GM12865 (cell line): ENCODE measurements around the gene CES3.
"Not testable (repeated sequence)": the region's sequence is repeated elsewhere in the genome, so short reads cannot be mapped to it uniquely, and the experiment has no call there.

Experiments
- DNase-seq: peaks from one replicate; pipeline ENCODE4 v3.0.0; 2010; ENCODE audit warnings: low read depth
- H3K4me3 ChIP-seq: 2 replicates; pipeline ENCODE4 v1.5.1; 2011; ENCODE audit warnings: mild to moderate bottlenecking, low read depth, low read length, control low read depth
- TF ChIP-seq, protein P1 (sequence below): IDR thresholded peaks from 2 replicates; pipeline ENCODE4 v1.5.1; 2011; ENCODE audit warnings: low read length, control low read depth, low read depth, inconsistent platforms; ENCODE audit not compliant: insufficient read depth; ENCODE audit errors: missing control alignments

CES3 gene

GRCh38 chr16:66940236-66940635, 20.8 kb upstream of the CES3 start:
- no peak overlapping the region for H3K4me3 ChIP-seq
- DNase-seq: no peak
- TF ChIP-seq, protein P1, sequence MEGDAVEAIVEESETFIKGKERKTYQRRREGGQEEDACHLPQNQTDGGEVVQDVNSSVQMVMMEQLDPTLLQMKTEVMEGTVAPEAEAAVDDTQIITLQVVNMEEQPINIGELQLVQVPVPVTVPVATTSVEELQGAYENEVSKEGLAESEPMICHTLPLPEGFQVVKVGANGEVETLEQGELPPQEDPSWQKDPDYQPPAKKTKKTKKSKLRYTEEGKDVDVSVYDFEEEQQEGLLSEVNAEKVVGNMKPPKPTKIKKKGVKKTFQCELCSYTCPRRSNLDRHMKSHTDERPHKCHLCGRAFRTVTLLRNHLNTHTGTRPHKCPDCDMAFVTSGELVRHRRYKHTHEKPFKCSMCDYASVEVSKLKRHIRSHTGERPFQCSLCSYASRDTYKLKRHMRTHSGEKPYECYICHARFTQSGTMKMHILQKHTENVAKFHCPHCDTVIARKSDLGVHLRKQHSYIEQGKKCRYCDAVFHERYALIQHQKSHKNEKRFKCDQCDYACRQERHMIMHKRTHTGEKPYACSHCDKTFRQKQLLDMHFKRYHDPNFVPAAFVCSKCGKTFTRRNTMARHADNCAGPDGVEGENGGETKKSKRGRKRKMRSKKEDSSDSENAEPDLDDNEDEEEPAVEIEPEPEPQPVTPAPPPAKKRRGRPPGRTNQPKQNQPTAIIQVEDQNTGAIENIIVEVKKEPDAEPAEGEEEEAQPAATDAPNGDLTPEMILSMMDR: no peak

DNA sequence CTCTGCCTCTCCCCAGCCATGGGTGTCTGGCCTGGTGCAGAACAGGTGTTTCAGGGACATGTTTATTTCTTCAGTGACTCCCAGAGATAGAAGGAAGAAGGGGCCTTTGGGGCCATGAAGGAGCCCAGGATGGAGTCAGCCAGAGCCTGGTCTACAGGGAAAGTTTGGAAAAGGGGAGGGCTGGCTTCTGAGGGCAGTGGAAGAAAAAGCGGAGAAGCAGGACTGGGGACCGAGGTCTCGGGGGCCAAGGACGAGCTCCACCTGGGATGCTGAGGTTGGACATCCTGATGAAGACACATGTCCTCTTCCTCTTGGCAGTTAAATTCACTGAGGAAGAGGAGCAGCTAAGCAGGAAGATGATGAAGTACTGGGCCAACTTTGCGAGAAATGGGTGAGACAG, 18.1 kb upstream of the CES3 start:
- no peak for DNase-seq
- TF ChIP-seq, protein P1: no peak
- no peak overlapping the region for H3K4me3 ChIP-seq

- H3K4me3 ChIP-seq: no peak overlapping the region
- no peak for DNase-seq
- TF ChIP-seq, protein P1: no peak
These were observed 17.5 kb upstream of the CES3 start for GRCh38 chr16:66943426-66944053.

GRCh38 chr16:66944054-66944441, 17.0 kb upstream of the CES3 start:
- TF ChIP-seq, protein P1: no peak
- no peak for DNase-seq
- H3K4me3 ChIP-seq: no peak overlapping the region

GRCh38 chr16:66944971-66945370, 16.1 kb upstream of the CES3 start:
- DNase-seq: not testable (repeated sequence)

DNA sequence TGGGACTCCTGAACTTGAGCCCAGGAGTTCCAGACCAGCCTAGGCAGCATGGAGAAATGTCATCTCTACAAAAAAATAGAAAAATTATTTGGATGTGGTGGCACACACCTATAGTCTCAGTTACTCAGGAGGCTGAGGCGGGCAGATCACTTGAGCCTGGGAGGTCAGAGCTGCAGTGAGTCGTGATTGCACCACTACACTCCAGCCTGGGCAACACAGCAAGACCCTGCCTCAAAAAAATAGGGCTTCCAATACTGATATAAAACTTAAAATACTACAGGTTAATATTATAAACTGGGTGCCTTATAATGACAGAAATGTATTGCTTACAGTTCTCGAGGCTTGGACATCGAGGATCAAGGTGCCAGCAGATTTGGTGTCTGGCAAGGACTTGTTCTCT, 15.1 kb upstream of the CES3 start:
- DNase-seq: no peak
- TF ChIP-seq, protein P1: no peak
- no peak overlapping the region for H3K4me3 ChIP-seq

More at GRCh38 chr16:66944971-66945370, 16.1 kb upstream of the CES3 start:
- not testable (repeated sequence) for H3K4me3 ChIP-seq

DNA sequence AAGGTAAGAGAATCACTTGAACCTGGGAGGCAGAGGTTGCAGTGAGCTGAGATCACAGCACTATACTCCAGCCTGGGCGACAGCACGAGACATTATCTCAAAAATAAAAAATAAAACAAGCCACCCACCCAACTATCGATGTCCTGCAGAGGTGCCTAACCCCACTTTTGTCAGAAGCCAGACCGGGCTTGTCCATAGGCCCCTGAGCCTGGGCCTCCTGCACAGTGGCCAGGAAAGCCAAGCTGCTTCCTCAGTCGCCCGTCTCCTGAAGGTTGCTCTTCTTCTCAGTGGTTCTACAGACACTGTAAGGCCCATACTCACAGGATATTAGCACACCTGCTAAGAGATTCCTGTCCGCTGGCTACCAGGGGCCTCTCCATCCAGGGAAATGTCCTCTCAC, 14.5 kb upstream of the CES3 start:
- H3K4me3 ChIP-seq: no peak overlapping the region
- no peak for DNase-seq
- TF ChIP-seq, protein P1: no peak

DNA sequence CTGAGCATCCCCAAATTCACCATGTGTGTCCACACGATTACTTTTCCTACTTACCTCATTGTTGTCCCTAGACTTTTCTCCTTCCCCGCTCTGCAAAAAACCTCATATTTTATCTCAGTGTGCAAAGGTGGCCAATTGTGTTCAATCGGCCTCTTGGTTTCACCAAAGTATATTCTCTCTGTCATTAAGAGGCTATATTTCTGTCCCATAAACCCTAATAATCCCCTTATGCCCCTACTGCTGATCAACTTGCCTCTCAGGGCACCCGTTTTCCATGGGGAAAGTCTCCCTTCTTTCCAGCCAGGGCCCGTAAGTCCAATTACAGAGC, 14.1 kb upstream of the CES3 start:
- no peak overlapping the region for H3K4me3 ChIP-seq
- DNase-seq: no peak
- TF ChIP-seq, protein P1: no peak
